Mesendoderm (in vitro differentiated cells): ENCODE measurements around the gene SRM.

Experiments
- DNase-seq: peaks from one replicate; pipeline ENCODE4 v3.0.0; 2013
- H2AK5ac ChIP-seq: 2 replicates; pipeline ENCODE4 v1.6.1; 2013; ENCODE audit warnings: low read length, inconsistent platforms
- H2BK120ac ChIP-seq: 2 replicates; pipeline ENCODE4 v1.6.1; 2013; ENCODE audit warnings: low read depth, mild to moderate bottlenecking, low read length, moderate library complexity, mixed read lengths
- H2BK15ac ChIP-seq: replicated peaks from 2 replicates; pipeline ENCODE4 v1.6.1; 2013; ENCODE audit warnings: low read depth, mild to moderate bottlenecking, moderate library complexity
- H2BK5ac ChIP-seq: 2 replicates; pipeline ENCODE4 v1.6.1; 2013; ENCODE audit warnings: low read length, inconsistent platforms
- H3K18ac ChIP-seq: 2 replicates; pipeline ENCODE4 v1.6.1; 2013; ENCODE audit warnings: mild to moderate bottlenecking, low read length, mixed read lengths
- H3K23ac ChIP-seq: one replicate; pipeline ENCODE4 v1.6.1; 2013; ENCODE audit warnings: low read length
- H3K27ac ChIP-seq: 2 replicates; pipeline ENCODE4 v1.5.1; 2013; ENCODE audit warnings: low read depth, mild to moderate bottlenecking, inconsistent platforms, low read length, moderate library complexity
- H3K27me3 ChIP-seq: 2 replicates; pipeline ENCODE4 v1.6.1; 2013; ENCODE audit warnings: low read length, control low read depth, mild to moderate bottlenecking, inconsistent platforms; ENCODE audit not compliant: insufficient read depth, poor library complexity
- H3K36me3 ChIP-seq: 2 replicates; pipeline ENCODE4 v1.6.1; 2013; ENCODE audit warnings: low read length, inconsistent platforms; ENCODE audit not compliant: control insufficient read depth, insufficient read depth
- H3K4ac ChIP-seq: one replicate; pipeline ENCODE4 v1.6.1; 2013; ENCODE audit warnings: low read depth, mild to moderate bottlenecking, low read length, moderate library complexity
- H3K4me1 ChIP-seq: 2 replicates; pipeline ENCODE4 v1.6.1; 2013; ENCODE audit warnings: low read depth, low read length, inconsistent platforms; ENCODE audit not compliant: control insufficient read depth
- H3K4me2 ChIP-seq: 2 replicates; pipeline ENCODE4 v1.6.1; 2013; ENCODE audit warnings: low read length
- H3K4me3 ChIP-seq: 2 replicates; pipeline ENCODE4 v1.5.1; 2013; ENCODE audit warnings: mild to moderate bottlenecking, low read length
- H3K56ac ChIP-seq: one replicate; pipeline ENCODE4 v1.6.1; 2013; ENCODE audit warnings: low read length
- H3K79me1 ChIP-seq: 2 replicates; pipeline ENCODE4 v1.6.1; 2013; ENCODE audit warnings: low read length, inconsistent platforms
- H3K79me2 ChIP-seq: 2 replicates; pipeline ENCODE4 v1.6.1; 2013; ENCODE audit warnings: mild to moderate bottlenecking, low read length; ENCODE audit not compliant: control insufficient read depth, insufficient read depth
- H3K9ac ChIP-seq: 2 replicates; pipeline ENCODE4 v1.6.1; 2013; ENCODE audit warnings: low read length, inconsistent platforms
- H4K5ac ChIP-seq: one replicate; pipeline ENCODE4 v1.6.1; 2013; ENCODE audit warnings: low read length
- H4K8ac ChIP-seq: one replicate; pipeline ENCODE4 v1.6.1; 2013; ENCODE audit warnings: low read depth, mild to moderate bottlenecking, control low read depth, low read length, moderate library complexity
- WGBS: extraction: QIAGEN DNeasy Blood & Tissue Kit; methylation state at CpG from one replicate; pipeline ENCODE4 v1.1.7; 2013; ENCODE audit warnings: low lambda C conversion rate, missing lambda C conversion rate; ENCODE audit not compliant: insufficient coverage; ENCODE audit errors: extremely low coverage; 5-methylcytosine and 5-hydroxymethylcytosine counted together

The SRM gene

GRCh38 chr1:11026052-11026451 is 33.8 kb downstream of the SRM start:
- no peak overlapping the region for H4K8ac ChIP-seq
- H3K4ac ChIP-seq, result no peak overlapping the region
- H3K4me1 ChIP-seq, result no peaks in the 10 kb centered on the region
- no peak overlapping the region for H4K5ac ChIP-seq
- no CpG with 5 or more reads among the region's 1 CpG for WGBS
- H3K23ac ChIP-seq, result no peak overlapping the region
- no peak overlapping the region for H3K4me2 ChIP-seq
- no peak overlapping the region for H2AK5ac ChIP-seq
- H3K79me1 ChIP-seq, result peaks cover 5% of the 10 kb centered on the region
- H2BK5ac ChIP-seq, result no peak overlapping the region
- no peak overlapping the region for H3K4me3 ChIP-seq
- H3K9ac ChIP-seq, result no peak overlapping the region
- no peak overlapping the region for H3K27ac ChIP-seq
- no peak overlapping the region for H3K56ac ChIP-seq
- H3K18ac ChIP-seq, result no peak overlapping the region
- H2BK15ac ChIP-seq, result no peak overlapping the region
- no peak overlapping the region for H2BK120ac ChIP-seq
- no peaks in the 10 kb centered on the region for H3K79me2 ChIP-seq
- DNase-seq, result no peak
- H3K27me3 ChIP-seq, result no peaks in the 10 kb centered on the region
- H3K36me3 ChIP-seq, result peaks cover 20% of the 10 kb centered on the region

- no peaks in the 10 kb centered on the region for H3K79me2 ChIP-seq
- no peak overlapping the region for H4K8ac ChIP-seq
- no peak overlapping the region for H4K5ac ChIP-seq
- no peak for DNase-seq
- no peak overlapping the region for H3K4ac ChIP-seq
- no peak overlapping the region for H3K56ac ChIP-seq
- H2BK5ac ChIP-seq, result no peak overlapping the region
- H3K4me1 ChIP-seq, result no peaks in the 10 kb centered on the region
- no peak overlapping the region for H2BK120ac ChIP-seq
- H2BK15ac ChIP-seq, result no peak overlapping the region
- H3K27me3 ChIP-seq, result no peaks in the 10 kb centered on the region
- WGBS, result no CpG with 5 or more reads among the region's 1 CpG
- no peak overlapping the region for H3K27ac ChIP-seq
- H3K36me3 ChIP-seq, result peaks cover 20% of the 10 kb centered on the region
- no peak overlapping the region for H3K4me2 ChIP-seq
- no peak overlapping the region for H2AK5ac ChIP-seq
- peaks cover 5% of the 10 kb centered on the region for H3K79me1 ChIP-seq
- H3K9ac ChIP-seq, result no peak overlapping the region
- H3K18ac ChIP-seq, result no peak overlapping the region
- no peak overlapping the region for H3K4me3 ChIP-seq
- no peak overlapping the region for H3K23ac ChIP-seq
These were observed 34.2 kb downstream of the SRM start for GRCh38 chr1:11025618-11026017.

GRCh38 chr1:11024874-11025203 is 35.0 kb downstream of the SRM start:
- no peak for DNase-seq
- no CpG with 5 or more reads among the region's 2 CpGs for WGBS
- no peak overlapping the region for H3K18ac ChIP-seq

GRCh38 chr1:11024154-11024873 is 35.5 kb downstream of the SRM start:
- H2AK5ac ChIP-seq, result no peak overlapping the region
- no peak overlapping the region for H2BK120ac ChIP-seq
- H3K23ac ChIP-seq, result no peak overlapping the region
- H3K27ac ChIP-seq, result no peak overlapping the region
- no peak overlapping the region for H4K5ac ChIP-seq
- H3K79me2 ChIP-seq, result no peaks in the 10 kb centered on the region
- no peak for DNase-seq
- H2BK15ac ChIP-seq, result no peak overlapping the region
- no peak overlapping the region for H3K56ac ChIP-seq
- peaks cover 5% of the 10 kb centered on the region for H3K79me1 ChIP-seq
- no peak overlapping the region for H3K4me2 ChIP-seq
- no peak overlapping the region for H3K9ac ChIP-seq
- H3K36me3 ChIP-seq, result peaks cover 21% of the 10 kb centered on the region
- H4K8ac ChIP-seq, result no peak overlapping the region
- no peak overlapping the region for H3K4ac ChIP-seq
- H3K18ac ChIP-seq, result no peak overlapping the region
- H3K27me3 ChIP-seq, result no peaks in the 10 kb centered on the region
- H2BK5ac ChIP-seq, result no peak overlapping the region
- H3K4me1 ChIP-seq, result no peaks in the 10 kb centered on the region
- WGBS, result no CpG with 5 or more reads among the region's 3 CpGs
- no peak overlapping the region for H3K4me3 ChIP-seq

More at GRCh38 chr1:11024874-11025203, 35.0 kb downstream of the SRM start:
- Histone ChIP-seq H2BK5ac (no peak overlapping the region), H4K5ac (no peak overlapping the region), H2BK120ac (no peak overlapping the region), H2BK15ac (no peak overlapping the region), H4K8ac (no peak overlapping the region), H2AK5ac (no peak overlapping the region), H3K56ac (no peak overlapping the region), H3K36me3 (peaks cover 20% of the 10 kb centered on the region), H3K4ac (no peak overlapping the region), H3K9ac (no peak overlapping the region), H3K79me2 (no peaks in the 10 kb centered on the region), H3K27ac (no peak overlapping the region), H3K4me3 (no peak overlapping the region), H3K79me1 (peaks cover 5% of the 10 kb centered on the region), H3K4me1 (no peaks in the 10 kb centered on the region), H3K23ac (no peak overlapping the region), H3K4me2 (no peak overlapping the region), H3K27me3 (no peaks in the 10 kb centered on the region)

GRCh38 chr1:11023201-11023600 is 36.6 kb downstream of the SRM start:
- Histone ChIP-seq H3K18ac (no peak overlapping the region), H2BK120ac (no peak overlapping the region), H3K4ac (no peak overlapping the region), H3K79me1 (peaks cover 6% of the 10 kb centered on the region), H4K5ac (no peak overlapping the region), H3K79me2 (no peaks in the 10 kb centered on the region), H3K56ac (no peak overlapping the region), H3K27me3 (no peaks in the 10 kb centered on the region), H4K8ac (no peak overlapping the region), H3K4me3 (no peak overlapping the region), H2BK15ac (no peak overlapping the region), H2BK5ac (no peak overlapping the region), H3K36me3 (peaks cover 26% of the 10 kb centered on the region), H3K9ac (no peak overlapping the region), H3K4me2 (no peak overlapping the region), H3K27ac (no peak overlapping the region), H2AK5ac (no peak overlapping the region), H3K4me1 (no peaks in the 10 kb centered on the region), H3K23ac (no peak overlapping the region)
- no peak for DNase-seq
- WGBS, result no CpG with 5 or more reads among the region's 14 CpGs

GRCh38 chr1:11019971-11020370 is 39.8 kb downstream of the SRM start:
- no CpG with 5 or more reads among the region's 7 CpGs for WGBS
- peaks cover 16% of the 10 kb centered on the region for H3K36me3 ChIP-seq

More at GRCh38 chr1:11019971-11020370, 39.8 kb downstream of the SRM start:
- Histone ChIP-seq H3K23ac (no peak overlapping the region), H3K4me2 (no peak overlapping the region), H3K4ac (no peak overlapping the region), H3K79me2 (peaks cover 6% of the 10 kb centered on the region), H3K18ac (no peak overlapping the region), H3K4me1 (no peaks in the 10 kb centered on the region), H3K56ac (no peak overlapping the region), H2BK120ac (no peak overlapping the region), H3K27ac (no peak overlapping the region), H4K8ac (no peak overlapping the region), H3K79me1 (peaks cover 1% of the 10 kb centered on the region), H3K4me3 (no peak overlapping the region), H2BK15ac (no peak overlapping the region), H4K5ac (no peak overlapping the region), H3K9ac (no peak overlapping the region), H3K27me3 (no peaks in the 10 kb centered on the region), H2AK5ac (no peak overlapping the region), H2BK5ac (no peak overlapping the region)
- DNase-seq, result no peak
